Peyer's patch (tissue), 4 donors: ENCODE results near the gene MT1A.

Source experiments
- CTCF ChIP-seq, 6 experiments: fragments of 450-650 bp in 4 of 6; fragments of 200-600 bp in 2 of 6; sonication (generic) in 1 of 6; IDR thresholded peaks; one replicate each; pipeline ENCODE4 v1.5.1; 2017 to 2019; ENCODE audit warnings: antibody characterized with exemption in 6 of 6, mild to moderate bottlenecking in 3 of 6, moderate library complexity in 1 of 6
- POLR2A ChIP-seq, 2 donors: fragments of 450-650 bp; IDR thresholded peaks; one replicate each; pipeline ENCODE4 v1.5.1; 2017; ENCODE audit warnings: antibody characterized with exemption in 2 of 2, mild to moderate bottlenecking in 2 of 2, moderate library complexity in 2 of 2

GRCh38 chr16:56672761-56673536, 34.5 kb downstream of the MT1A start:
- TF ChIP-seq POLR2A (IDR thresholded peaks at IDR 0.05) (no peak), CTCF (IDR thresholded peaks at IDR 0.05) (no peak)
